Measurements from ENCODE around the gene TUBA8.
A peak's percentile ranks its signal among the peaks of the same experiment; 100 is the strongest.
"Not testable (repeated sequence)": the region's sequence is repeated elsewhere in the genome, so short reads cannot be mapped to it uniquely, and the experiment has no call there.

The TUBA8 gene

DNA sequence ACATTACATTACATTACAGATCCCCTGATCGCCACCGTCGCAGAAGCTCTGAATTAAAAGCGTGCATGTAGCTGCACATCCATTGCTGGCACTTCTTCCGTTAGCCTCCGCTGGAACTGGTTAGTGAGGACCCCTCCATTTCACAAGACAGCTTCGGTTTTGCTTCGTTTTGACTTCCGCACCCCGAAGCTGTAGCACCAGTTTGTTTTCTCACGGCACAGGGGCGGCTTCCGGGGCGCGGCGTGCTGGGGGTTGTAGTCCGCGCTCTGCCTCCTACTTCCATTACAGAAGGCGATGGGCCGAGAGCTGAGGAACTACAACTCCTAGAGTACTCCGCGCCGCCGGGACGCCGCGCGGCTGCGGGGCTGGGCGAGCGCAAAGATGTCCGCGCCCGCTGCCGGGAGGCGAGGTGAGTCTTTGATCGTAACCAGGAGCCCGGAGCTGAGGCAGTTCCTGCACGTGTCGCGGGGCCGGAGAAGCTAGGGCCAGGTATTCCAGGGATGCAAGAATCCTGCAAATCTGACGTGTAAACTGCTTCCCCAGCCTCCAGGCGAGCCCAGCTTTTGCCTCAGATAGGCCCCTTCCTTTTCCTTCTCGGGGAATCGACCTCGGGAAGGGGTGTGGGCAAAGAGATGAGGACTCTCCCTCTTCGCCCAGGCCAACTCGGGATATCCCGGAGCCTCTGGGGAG, 32.8 kb upstream of the TUBA8 start, which contains the start of gene PEX26:
PEX26 (plus strand) TSS at position 352 of the 690 bp plus-strand sequence. CDS start 387 bp downstream, outside the sequence.
- peak; percentile 92 for DNase-seq (ENCODE audit: low read depth)

GRCh38 chr22:18078329-18079041, 32.1 kb upstream of the TUBA8 start:
- no peak for DNase-seq (ENCODE audit: low read depth)

DNA sequence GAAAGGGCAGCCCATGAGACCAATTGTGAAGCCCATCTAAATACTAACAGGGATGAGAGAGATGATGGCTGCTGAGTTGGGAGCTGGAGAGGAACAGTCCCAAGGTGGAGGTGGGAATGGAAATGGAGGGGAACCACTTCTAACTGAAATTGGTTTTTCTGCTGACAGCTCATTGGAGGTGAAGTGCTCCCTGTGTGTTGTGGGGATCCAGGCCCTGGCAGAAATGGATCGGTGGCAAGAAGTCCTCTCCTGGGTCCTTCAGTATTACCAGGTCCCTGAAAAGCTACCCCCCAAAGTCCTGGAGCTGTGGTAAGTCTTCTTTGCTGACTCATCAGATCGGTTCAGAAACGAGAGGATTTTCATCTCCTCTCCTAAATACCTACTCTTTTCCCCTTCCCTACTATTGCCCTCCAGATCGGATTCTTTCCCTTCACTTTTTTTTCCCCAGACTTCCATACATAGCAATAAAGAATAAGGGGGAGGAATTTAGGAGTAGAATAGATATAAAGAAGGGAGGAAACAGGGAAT, 30.8 kb upstream of the TUBA8 start:
- no peak for DNase-seq (ENCODE audit: low read depth)

- no peak for DNase-seq (ENCODE audit: low read depth)
These were observed 29.2 kb upstream of the TUBA8 start for GRCh38 chr22:18081416-18081815.

GRCh38 chr22:18082467-18082866, 28.1 kb upstream of the TUBA8 start:
- DNase-seq (ENCODE audit: low read depth): no peak

DNA sequence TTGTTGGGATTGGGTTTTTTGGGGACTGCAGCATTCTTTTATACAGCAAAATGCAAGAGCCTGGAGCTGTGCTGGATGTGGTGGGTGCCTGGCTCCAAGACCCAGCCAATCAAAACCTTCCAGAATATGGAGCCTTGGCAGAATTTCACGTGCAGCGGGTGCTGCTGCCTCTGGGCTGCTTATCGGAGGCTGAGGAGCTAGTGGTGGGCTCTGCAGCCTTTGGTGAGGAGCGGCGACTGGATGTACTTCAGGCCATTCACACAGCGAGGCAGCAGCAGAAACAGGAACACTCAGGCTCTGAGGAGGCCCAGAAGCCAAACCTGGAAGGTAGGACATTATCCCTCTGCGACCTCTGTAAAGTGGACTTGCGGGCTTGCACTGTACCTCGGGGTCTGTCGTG, 27.2 kb upstream of the TUBA8 start:
- no peak for DNase-seq (ENCODE audit: low read depth)

- no peak for DNase-seq (ENCODE audit: low read depth)
These were observed 25.4 kb upstream of the TUBA8 start for GRCh38 chr22:18085188-18085587.

DNA sequence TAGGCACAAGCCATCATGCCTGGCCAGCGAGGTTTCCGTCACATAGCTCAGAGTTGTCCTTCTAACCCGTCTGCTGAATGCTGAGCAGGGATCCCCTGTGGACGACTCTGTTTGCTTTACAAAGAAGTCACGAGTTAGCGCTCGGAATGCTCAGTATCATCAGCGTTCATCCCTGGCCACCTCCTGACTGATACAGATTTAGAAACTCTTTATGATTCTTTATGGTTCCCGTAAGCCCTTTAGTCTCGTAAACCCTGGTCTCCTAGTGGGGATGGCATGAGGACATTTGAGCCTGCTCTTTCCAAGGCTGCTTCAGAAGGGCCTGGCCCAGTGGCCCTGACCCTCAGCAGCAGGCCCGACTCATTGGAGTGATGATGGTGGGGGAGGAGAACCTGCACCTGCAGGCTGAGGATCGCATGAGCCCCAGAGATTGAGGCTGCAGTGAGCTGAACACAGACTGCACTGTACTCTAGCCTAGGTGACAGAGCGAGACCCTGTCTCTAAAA, 23.2 kb upstream of the TUBA8 start:
- no peak for DNase-seq (ENCODE audit: low read depth)

GRCh38 chr22:18088825-18089568, 21.6 kb upstream of the TUBA8 start:
- DNase-seq (ENCODE audit: low read depth): no peak

DNA sequence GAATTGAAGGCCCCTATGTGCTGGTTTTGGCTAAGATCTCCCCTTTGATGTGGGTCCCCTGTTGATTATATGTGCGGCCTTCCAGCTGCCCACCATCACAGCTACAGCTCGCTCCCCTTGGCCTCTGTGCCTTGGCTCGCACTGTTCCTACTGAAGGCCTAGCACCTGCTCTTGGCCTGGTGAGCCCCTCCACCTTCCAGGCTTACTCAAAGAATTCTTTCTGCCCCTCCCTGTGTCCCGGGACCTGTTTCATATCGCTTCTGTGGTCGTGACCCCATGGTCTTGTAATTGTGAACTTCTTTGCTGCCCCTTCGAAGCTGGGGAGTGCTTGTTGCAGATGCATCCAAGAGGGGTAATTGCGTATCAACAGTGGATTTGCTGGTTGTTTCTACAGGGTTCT, 20.3 kb upstream of the TUBA8 start:
- no peak for DNase-seq (ENCODE audit: low read depth)

DNA sequence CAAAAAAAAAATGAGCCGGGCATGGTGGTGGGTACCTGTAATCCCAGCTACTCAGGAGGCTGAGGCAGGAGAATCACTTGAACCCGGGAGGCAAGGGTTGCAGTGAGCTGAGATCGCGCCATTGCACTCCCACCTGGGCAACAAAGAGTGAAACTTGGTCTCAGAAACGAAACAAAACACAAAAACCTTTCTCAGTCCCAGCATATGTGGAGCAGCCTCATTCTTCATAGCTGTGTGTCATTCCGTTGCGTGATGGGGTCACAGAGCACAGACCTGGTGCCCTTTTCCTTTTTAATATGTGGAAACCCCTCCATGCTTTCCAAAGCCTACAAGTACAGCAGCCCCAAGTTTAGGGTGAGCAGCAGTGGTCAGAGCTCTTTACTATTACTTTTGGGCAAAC, 19.1 kb upstream of the TUBA8 start:
- DNase-seq (ENCODE audit: low read depth): no peak

- DNase-seq (ENCODE audit: low read depth): no peak
These were observed 18.6 kb upstream of the TUBA8 start for GRCh38 chr22:18091916-18092526.

DNA sequence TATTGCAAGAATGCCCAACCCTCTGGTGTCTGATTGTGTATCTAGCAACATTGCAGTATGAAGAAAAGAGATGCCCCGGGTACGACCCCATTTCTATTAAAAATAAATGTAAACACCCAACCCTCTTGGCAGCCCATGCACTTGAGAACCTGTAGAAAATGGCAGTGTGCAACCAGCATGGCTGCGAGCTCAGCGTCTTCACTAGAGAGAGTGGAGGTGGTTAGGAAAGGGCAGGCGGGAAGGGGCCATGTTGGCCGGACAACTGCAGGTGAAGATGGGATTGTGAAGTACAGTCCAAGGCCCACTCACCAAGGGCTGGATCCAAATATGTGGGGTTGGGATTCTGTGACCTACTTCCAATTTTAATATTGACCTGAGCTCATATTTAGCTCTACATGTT, 16.9 kb upstream of the TUBA8 start:
- no peak for DNase-seq (ENCODE audit: low read depth)

GRCh38 chr22:18095101-18095805, 15.4 kb upstream of the TUBA8 start:
- no peak for DNase-seq (ENCODE audit: low read depth)

DNA sequence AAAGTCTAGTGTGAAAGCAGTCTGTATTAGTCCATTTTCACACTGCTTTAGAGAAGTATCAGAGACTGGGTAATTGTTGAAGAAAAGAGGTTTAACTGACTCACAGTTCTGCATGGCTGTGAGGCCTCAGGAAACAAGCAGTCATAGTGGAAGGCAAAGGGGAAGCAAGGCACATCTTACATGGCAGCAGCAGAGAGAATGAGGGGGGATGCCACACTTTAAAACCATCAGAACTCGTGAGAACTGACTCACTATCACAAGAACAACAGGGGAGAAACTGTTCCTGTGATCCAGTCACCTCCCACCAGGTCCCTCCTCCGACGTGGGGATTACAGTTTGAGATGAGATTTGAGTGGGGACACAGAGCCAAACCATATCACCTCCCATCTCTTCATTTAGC, 13.8 kb upstream of the TUBA8 start:
- DNase-seq (ENCODE audit: low read depth): no peak

- no peak for DNase-seq (ENCODE audit: low read depth)
These were observed 9.8 kb upstream of the TUBA8 start for GRCh38 chr22:18100781-18101180.

DNA sequence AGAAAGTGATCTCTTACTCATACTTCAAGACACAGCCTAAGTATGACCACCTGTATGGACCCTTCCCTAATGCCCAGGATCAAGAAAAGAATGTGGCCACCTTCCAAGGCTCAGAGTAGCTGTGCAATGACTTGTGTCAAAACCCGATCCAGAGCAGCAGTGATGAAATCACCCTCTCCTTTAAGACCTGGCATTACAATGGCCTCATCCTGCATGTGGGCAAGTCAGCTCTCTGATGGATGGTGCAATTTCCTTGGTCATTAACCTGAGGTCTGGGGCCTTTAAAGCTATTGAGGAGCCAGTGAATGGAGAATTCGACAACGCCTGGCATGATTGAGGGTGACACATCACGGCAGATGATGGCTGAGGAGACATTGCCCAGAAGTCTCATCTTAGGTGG, 9.1 kb upstream of the TUBA8 start:
- no peak for DNase-seq (ENCODE audit: low read depth)

DNA sequence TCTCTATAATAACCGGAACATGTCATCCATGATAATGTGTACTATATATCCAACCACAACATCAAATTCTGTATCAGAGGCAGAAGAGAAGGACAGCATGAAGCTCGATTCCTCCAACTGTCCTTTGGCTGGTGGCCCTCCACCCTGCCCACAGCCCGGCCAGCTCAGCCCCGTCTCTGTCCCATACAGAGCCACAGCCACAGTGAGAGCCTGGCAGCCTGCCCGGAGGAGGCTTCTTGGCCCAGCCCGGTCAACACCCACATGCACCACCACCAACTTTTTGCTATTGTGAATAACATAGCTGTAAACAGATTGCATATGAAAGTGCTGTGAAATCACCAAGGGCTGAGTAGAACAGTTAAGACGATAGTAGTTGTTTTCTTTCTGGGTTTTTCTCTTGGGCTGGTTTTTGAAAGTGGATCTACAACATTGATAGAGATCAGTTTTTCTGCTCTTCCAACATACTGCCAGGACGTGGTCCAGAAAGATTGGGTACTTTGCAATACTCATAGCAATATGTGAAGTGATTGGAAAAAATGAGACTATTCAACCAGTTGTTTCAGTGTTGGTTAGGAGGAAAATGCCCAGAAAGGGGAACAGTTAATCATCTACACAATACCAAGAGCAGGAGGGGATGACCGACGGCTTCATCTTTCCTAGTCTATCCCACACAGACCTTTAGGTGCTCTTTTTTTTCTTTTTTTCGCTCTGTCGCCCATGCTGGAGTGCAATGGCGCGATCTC, 6.9 kb upstream of the TUBA8 start:
- DNase-seq (ENCODE audit: low read depth): no peak

- DNase-seq (ENCODE audit: low read depth): no peak
These were observed 6.0 kb upstream of the TUBA8 start for GRCh38 chr22:18104566-18104965.

GRCh38 chr22:18105981-18106380, 4.6 kb upstream of the TUBA8 start:
- not testable (repeated sequence) for DNase-seq (ENCODE audit: low read depth)

Data from stimulated activated CD8-positive, alpha-beta memory T cell treated with anti-CD3 and anti-CD28 coated beads, Interleukin-4, amount 100 ng/mL, for 24 hours (primary cell).